DMS 273 (cell line): ENCODE measurements around the gene TTLL11.

ENCODE experiments used
- DNase-seq: peaks from one replicate; lab custom pipeline; 2025; ENCODE audit not compliant: unreplicated experiment; lab: John Stamatoyannopoulos, UW

TTLL11 gene

GRCh38 chr9:121780177-121781040 lies 312.7 kb downstream of the TTLL11 start:
- DNase-seq: no peak

GRCh38 chr9:121779381-121780117 lies 313.6 kb downstream of the TTLL11 start:
- DNase-seq: no peak

GRCh38 chr9:121778252-121779225 lies 314.6 kb downstream of the TTLL11 start:
- DNase-seq: peak; percentile 27

- no peak for DNase-seq
Measured at GRCh38 chr9:121776739-121777637, 316.1 kb downstream of the TTLL11 start.

GRCh38 chr9:121776001-121776738 lies 316.9 kb downstream of the TTLL11 start:
- DNase-seq: no peak

GRCh38 chr9:121774715-121775613 lies 318.1 kb downstream of the TTLL11 start:
- DNase-seq: peak; percentile 79

GRCh38 chr9:121773954-121774714 lies 319.0 kb downstream of the TTLL11 start:
- DNase-seq: no peak

GRCh38 chr9:121773286-121773953 lies 319.7 kb downstream of the TTLL11 start:
- no peak for DNase-seq

GRCh38 chr9:121772600-121773285 lies 320.4 kb downstream of the TTLL11 start:
- DNase-seq: peak; percentile 52
